Smooth muscle cell (in vitro differentiated cells): Measurements from ENCODE around the gene MEIS2. TPM values are rescaled to one million over a fixed set of nuclear protein-coding genes. Genes with fewer than 3 reads are reported as not detected.

ENCODE experiments used
- DNase-seq: peaks from one replicate; lab custom pipeline; 2025; ENCODE audit not compliant: unreplicated experiment; lab: John Stamatoyannopoulos, UW
- H2AFZ ChIP-seq: fragments of 200-600 bp; sonication (generic); 2 replicates; pipeline ENCODE4 v1.6.0; 2016; ENCODE audit warnings: antibody characterized with exemption, low read depth, mild to moderate bottlenecking
- H3F3A ChIP-seq: fragments of 200-600 bp; sonication (generic); 2 replicates; pipeline ENCODE4 v1.6.0; 2017; ENCODE audit warnings: antibody characterized with exemption, low read depth
- H3K27ac ChIP-seq: fragments of 200-600 bp; sonication (generic); 2 replicates; pipeline ENCODE4 v1.5.1; 2016; ENCODE audit warnings: low read depth, mild to moderate bottlenecking
- H3K27me3 ChIP-seq: fragments of 200-600 bp; sonication (generic); 2 replicates; pipeline ENCODE4 v1.6.1; 2016; ENCODE audit warnings: low read depth, mild to moderate bottlenecking
- H3K36me3 ChIP-seq: fragments of 200-600 bp; sonication (generic); 2 replicates; pipeline ENCODE4 v1.5.1; 2016; ENCODE audit warnings: low read depth
- H3K4me1 ChIP-seq: fragments of 200-600 bp; sonication (generic); 2 replicates; pipeline ENCODE4 v1.5.1; 2016; ENCODE audit warnings: low read depth
- H3K4me2 ChIP-seq: fragments of 200-600 bp; sonication (generic); 2 replicates; pipeline ENCODE4 v1.6.0; 2016; ENCODE audit warnings: mild to moderate bottlenecking
- H3K4me3 ChIP-seq: fragments of 200-600 bp; sonication (generic); 2 replicates; pipeline ENCODE4 v1.5.1; 2016; ENCODE audit warnings: mild to moderate bottlenecking
- H3K79me2 ChIP-seq: fragments of 200-600 bp; sonication (generic); 2 replicates; pipeline ENCODE4 v1.6.0; 2016; ENCODE audit warnings: low read depth, mild to moderate bottlenecking
- H3K9ac ChIP-seq: fragments of 200-600 bp; sonication (generic); 2 replicates; pipeline ENCODE4 v1.6.0; 2016; ENCODE audit warnings: low read depth
- H3K9me3 ChIP-seq: fragments of 200-600 bp; sonication (generic); replicated peaks from 2 replicates; pipeline ENCODE4 v1.5.1; 2016; ENCODE audit warnings: low read depth
- H4K20me1 ChIP-seq: fragments of 200-600 bp; sonication (generic); 2 replicates; pipeline ENCODE4 v1.6.0; 2016; ENCODE audit warnings: low read depth
- CTCF ChIP-seq: fragments of 200-600 bp; sonication (generic); IDR thresholded peaks from 2 replicates; pipeline ENCODE4 v1.5.1; 2017; ENCODE audit warnings: borderline replicate concordance, mild to moderate bottlenecking, antibody characterized with exemption; ENCODE audit not compliant: insufficient read depth, poor library complexity, severe bottlenecking
- WGBS: methylation state at CpG from one replicate; pipeline ENCODE4 v1.1.7; 2016; ENCODE audit warnings: low lambda C conversion rate; 5-methylcytosine and 5-hydroxymethylcytosine counted together
- polyA plus RNA-seq: library from polyadenylated mRNA; unstranded; fragments of >200 nt; fragmentation: Nextera tagmentation; extraction: Ambion mirVana; gene quantifications from 2 replicates; pipeline ENCODE4 v1.2.1, GENCODE V29; 2016
- total RNA-seq: library from RNA; depleted of rRNA; stranded (reverse); fragments of >200 nt; gene quantifications from 2 replicates; pipeline ENCODE4 v1.2.3, GENCODE V29; 2014

The MEIS2 gene
- total and polyA plus RNA-seq, 2 experiments from 2014 or later = 13.0 to 33.4 TPM

- Histone ChIP-seq H4K20me1 (no peaks in the 10 kb centered on the region), H3K36me3 (peaks cover 8% of the 10 kb centered on the region), H3K27me3 (no peaks in the 10 kb centered on the region), H2AFZ (no peak overlapping the region), H3K9ac (no peak overlapping the region), H3K79me2 (peaks cover 4% of the 10 kb centered on the region), H3K4me1 (peaks cover 57% of the 10 kb centered on the region), H3F3A (no peaks in the 10 kb centered on the region), H3K27ac (no peak overlapping the region), H3K4me3 (no peak overlapping the region), H3K4me2 (no peak overlapping the region), H3K9me3 (no peaks in the 10 kb centered on the region)
- TF ChIP-seq CTCF = no peak
- no peak for DNase-seq
- WGBS = 85% methylated on average over 6 of the region's 6 CpGs
Measured at GRCh38 chr15:36944442-36944841, 155.9 kb downstream of the MEIS2 start.

DNA sequence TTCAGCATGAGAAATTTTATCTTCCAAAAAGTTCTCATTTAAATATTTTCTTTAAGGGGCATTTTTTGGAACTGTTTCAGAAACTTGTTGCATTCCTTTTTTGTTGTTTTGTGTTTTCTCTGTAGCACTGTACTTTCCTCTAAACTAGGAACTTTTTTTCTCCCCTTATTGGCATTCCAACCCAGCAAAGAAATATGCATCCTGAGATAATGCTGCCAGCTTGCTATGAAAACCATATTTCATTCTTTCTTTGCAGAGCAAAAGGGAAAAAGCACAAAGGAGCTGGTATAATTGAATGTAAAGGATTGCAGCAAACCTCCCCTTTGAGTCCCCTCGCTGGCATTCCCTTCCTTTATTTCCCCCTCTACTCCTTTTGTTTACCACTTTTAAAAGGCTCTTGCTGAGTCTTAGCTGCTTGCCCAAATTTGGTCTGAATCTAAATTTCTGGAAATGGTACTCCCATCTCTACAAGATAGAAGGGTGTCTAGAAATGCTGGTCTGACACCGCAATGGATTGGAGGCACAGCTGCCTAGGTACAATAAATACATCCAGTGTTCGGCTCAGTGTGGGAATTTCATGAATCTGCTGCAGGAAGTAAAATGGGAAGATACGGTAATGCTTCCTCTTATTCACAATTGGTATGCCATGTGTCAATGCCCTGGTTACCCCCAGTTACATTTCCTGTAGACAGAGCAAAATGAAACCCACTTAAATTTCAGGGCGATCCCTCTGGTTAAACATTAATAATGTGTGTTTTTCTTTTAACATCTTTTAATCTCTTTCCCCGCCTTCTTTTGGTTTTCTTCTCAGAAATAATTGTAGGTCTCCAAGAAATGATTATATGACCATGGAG, 156.6 kb downstream of the MEIS2 start:
- H4K20me1 ChIP-seq = no peaks in the 10 kb centered on the region
- no peak for TF ChIP-seq CTCF
- no peak overlapping the region for H3K27ac ChIP-seq
- H3K4me2 ChIP-seq = no peak overlapping the region
- H3K9ac ChIP-seq = no peak overlapping the region
- peaks cover 50% of the 10 kb centered on the region for H3K4me1 ChIP-seq
- no peak overlapping the region for H2AFZ ChIP-seq
- WGBS = 91% methylated on average over 6 of the region's 6 CpGs
- no peaks in the 10 kb centered on the region for H3K9me3 ChIP-seq
- H3K79me2 ChIP-seq = peaks cover 4% of the 10 kb centered on the region
- H3F3A ChIP-seq = no peaks in the 10 kb centered on the region
- no peak for DNase-seq
- H3K27me3 ChIP-seq = no peaks in the 10 kb centered on the region
- peaks cover 8% of the 10 kb centered on the region for H3K36me3 ChIP-seq
- H3K4me3 ChIP-seq = no peak overlapping the region

DNA sequence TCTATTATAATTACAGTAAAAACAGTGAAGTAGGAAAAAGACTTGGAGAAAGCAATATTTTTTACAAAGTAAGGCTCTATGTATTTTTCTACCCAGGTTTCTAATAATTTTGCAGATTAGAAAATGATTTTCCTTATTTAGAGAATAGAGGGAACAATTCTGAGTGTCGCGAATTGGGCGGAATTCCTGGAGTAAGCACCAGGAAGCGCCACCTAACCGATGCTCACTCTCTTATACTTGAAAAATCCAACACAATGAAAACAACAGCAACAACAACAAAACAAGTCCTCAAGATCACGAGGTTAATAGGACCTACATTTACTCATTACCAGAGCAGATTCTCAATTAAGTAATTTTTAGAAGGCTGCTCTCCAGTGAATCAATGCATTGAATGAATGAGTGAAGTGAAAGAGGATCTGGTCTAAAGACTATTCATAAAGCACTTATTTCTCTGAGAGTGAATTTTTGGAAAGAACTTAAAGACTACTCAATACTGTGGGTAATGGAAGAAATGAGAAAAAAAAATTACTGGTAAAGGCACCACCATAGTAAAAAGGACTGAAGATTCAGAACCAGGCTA, 158.0 kb downstream of the MEIS2 start:
- DNase-seq = no peak
- no peak overlapping the region for H3K27ac ChIP-seq
- H3K9ac ChIP-seq = no peak overlapping the region
- TF ChIP-seq CTCF = no peak
- 85% methylated on average over 6 of the region's 6 CpGs for WGBS
- H3K36me3 ChIP-seq = peaks cover 8% of the 10 kb centered on the region
- no peaks in the 10 kb centered on the region for H3K27me3 ChIP-seq
- no peaks in the 10 kb centered on the region for H4K20me1 ChIP-seq
- no peaks in the 10 kb centered on the region for H3F3A ChIP-seq
- peaks cover 36% of the 10 kb centered on the region for H3K4me1 ChIP-seq
- H2AFZ ChIP-seq = no peak overlapping the region
- no peaks in the 10 kb centered on the region for H3K9me3 ChIP-seq
- H3K4me2 ChIP-seq = no peak overlapping the region
- H3K4me3 ChIP-seq = no peak overlapping the region
- peaks cover 4% of the 10 kb centered on the region for H3K79me2 ChIP-seq
